ENCODE results near the gene SSRP1. TPM values are rescaled to one million over a fixed set of nuclear protein-coding genes. Genes with fewer than 3 reads are reported as not detected.
A peak's percentile ranks its signal among the peaks of the same experiment; 100 is the strongest.

Gene SSRP1
- polyA plus RNA-seq, 5 donors: 151 to 215 (median 166) TPM

DNA sequence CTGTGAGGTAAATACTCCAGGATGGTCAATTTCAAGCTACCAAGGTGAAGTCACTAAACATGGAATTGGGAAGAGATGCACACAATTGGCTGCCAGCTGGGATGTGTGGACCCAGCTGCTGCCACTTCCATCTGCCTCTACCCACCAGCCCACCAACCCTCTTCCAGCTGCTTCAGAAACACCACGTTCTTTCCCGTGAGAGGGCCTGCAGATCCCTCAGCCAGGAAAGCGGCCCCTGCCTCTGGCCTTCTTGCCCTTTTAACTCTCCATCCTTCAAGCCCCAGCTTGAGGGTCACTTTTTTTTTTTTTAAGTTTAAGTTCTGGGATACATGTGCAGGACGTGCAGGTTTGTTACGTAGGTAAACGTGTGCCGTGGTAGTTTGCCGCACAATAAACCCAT is 25.3 kb upstream of the SSRP1 start:
- no peak for DNase-seq

- no peak for DNase-seq
These were observed 24.4 kb upstream of the SSRP1 start for GRCh38 chr11:57359896-57360690.

DNA sequence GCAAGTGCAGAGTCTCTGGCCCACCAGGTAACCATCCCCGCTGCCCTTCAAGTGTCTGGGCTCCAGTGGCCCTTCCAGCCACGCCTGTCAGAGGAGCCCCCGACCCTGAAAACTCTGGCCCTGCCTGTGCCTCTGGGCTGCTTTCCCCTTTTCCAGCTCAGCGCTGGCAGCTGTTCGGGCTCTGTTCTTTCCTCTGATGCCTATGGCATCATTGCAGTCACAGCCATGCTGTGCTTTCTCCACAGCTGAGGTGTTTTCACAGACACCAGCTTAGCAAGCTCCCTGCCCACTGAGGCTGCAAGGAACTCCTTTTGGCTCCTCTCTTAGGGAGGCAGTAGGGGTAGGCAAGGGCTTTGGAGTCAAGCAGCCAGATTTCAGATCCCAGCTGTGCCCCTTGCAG is 23.7 kb upstream of the SSRP1 start:
- DNase-seq: no peak

- no peak for DNase-seq
These were observed 23.3 kb upstream of the SSRP1 start for GRCh38 chr11:57358991-57359390.

GRCh38 chr11:57358543-57358961 is 22.9 kb upstream of the SSRP1 start:
- no peak for DNase-seq

GRCh38 chr11:57357856-57358255 is 22.2 kb upstream of the SSRP1 start:
- no peak for DNase-seq

- no peak for DNase-seq
These were observed 21.6 kb upstream of the SSRP1 start for GRCh38 chr11:57357310-57357709.

DNA sequence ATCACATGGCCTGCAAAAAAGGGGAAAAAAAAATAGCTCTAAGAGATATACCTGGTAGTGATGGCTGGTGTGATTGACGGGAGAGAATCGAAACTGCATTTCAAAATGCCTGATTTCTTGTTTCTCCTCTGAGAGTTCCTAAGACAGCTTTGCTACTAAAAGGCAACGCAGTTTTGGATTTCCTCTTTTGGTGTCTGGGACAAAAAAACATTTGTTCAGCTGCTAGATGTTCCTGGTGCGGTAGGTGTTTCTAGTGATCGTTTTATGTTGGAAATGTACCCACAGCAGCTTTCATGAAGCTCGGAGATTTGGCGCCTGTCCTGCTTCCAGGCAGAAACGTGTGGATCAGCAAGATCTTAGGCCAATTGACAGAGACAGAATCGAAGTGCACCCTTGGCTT is 20.6 kb upstream of the SSRP1 start:
- no peak for DNase-seq

- DNase-seq: no peak
These were observed 19.0 kb upstream of the SSRP1 start for GRCh38 chr11:57354699-57355098.

GRCh38 chr11:57353852-57354251 is 18.2 kb upstream of the SSRP1 start:
- DNase-seq: no peak

DNA sequence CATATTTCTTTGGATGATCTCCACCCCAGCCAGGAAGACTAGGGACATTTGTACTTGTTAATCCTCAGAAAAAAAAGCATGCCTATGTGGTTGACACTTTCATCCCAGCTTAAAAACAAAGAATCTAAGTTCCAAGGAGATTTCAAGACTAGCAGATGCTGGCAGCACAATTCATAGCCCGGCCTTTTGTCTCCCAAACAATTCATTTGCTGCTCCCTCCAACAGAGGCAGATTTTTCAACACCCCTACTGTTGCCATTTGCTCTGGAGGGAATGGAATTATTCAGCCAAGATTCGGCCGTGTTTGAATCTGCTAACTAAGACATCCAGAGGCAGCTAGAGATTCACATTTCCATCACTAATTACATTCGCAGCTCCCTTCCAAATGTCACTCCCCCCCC is 17.8 kb upstream of the SSRP1 start:
- no peak for DNase-seq

GRCh38 chr11:57353036-57353435 is 17.3 kb upstream of the SSRP1 start:
- no peak for DNase-seq

DNA sequence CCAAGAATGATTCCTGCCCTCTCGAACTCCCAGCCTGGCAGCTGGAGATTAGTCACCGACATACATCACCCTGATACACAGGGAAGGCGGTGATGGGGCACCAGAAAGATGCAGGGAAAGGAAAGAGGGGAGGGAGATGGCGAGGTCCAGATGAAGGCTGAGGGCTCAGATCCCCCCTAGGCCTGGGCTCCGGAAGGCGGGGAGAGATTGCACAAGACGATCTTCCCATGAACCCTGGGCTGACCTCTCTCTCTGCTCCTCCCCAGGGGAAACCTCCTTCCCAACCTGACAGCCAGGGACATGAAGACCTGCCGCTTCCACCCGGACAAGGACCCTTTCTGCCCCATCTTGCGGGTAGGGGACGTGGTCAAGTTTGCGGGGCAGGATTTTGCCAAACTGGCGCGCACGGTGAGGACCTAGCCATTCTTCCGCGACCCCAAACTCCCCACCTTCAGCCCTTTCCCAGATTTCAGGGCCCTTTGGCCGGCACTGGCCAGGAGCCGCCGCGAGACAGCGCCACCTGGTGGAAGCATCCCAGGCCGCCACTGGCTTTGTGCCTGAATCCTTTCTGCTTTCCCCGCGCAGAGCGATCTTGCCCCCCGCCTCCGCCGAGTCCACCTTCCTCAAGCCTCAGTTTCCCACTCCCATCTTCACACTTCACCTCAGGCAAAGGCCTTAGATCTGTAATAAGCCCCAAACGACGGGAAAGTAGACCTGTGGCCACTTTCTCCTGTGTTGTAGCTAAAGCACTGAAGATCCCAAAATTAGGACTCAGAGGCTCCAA is 14.0 kb upstream of the SSRP1 start:
- DNase-seq: peak; percentile 38 to 39

GRCh38 chr11:57348636-57349313 is 13.1 kb upstream of the SSRP1 start:
- no peak for DNase-seq

- no peak for DNase-seq
These were observed 12.4 kb upstream of the SSRP1 start for GRCh38 chr11:57348052-57348451.

GRCh38 chr11:57347336-57347735 is 11.6 kb upstream of the SSRP1 start:
- no peak for DNase-seq

DNA sequence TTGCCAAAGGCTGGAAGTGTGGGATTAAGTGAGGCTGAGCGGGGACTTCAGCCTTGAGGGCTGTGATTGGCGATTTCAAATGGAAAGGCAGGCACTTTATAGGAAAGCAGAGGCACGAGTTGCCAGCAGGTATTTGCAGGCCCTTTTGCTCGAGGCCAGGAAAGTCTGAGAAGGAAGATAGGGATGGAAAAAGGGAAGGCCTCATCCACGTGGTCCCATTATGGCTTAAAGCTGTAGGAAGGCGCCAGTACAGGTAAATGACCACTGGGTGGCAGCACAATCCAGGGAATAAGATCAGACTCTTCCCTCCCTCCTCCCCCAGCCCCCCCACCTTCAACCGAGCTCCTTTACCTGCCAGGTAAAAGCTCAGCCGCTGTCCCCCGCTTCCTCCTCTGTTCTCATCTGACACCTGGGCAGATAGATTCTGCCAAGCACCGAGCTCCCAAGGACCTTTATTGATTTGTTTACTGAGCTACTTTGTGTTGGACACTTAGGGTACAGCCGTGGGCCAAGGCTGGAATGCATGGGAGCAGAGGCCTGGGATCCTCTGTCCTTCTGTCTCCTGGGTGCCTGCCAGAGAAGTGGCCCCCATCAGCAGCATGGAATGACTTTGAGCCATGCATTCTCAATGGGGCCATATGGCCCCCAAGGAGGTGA is 10.0 kb upstream of the SSRP1 start:
- peak in 1 of 2 donors; percentile 48 for DNase-seq

DNA sequence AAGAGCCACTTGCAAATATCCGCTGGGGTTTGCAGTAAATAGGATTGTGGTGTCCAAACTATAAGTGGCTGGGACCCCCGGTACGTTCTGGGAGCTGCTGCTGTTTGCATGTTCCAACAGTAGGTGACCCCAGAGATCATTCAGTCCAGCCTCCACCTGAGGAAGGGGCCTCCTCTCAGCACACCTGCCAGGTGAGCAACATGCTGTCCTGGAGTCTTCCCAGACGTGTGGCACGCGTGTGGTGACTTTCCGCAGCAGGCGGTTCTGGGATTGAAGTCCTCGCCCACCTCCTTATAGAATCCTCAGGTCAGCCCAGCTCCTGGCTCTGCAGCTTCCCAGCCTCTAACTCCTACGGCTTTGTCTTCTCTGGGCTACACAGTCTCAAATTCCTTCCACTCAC is 9.1 kb upstream of the SSRP1 start:
- no peak for DNase-seq

DNA sequence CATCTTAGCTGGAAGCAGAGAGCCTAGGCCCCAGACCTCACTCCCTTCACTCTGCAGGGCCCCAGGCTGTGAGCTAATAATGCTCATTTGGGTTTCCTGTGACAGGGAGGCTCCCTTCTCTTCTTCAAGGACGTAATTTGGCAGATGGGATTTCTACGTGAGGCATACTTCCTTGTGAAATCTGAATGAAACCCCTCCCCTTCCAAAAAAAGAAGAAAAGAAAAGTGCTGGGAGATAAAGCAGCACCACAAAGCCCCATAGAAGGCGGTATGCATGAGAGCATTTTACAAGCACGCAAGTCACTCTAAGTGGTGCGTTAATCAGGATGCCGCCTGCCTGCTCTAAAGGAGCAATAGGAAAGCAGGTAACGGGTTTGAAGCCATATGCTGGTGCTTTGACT is 8.1 kb upstream of the SSRP1 start:
- DNase-seq: no peak

GRCh38 chr11:57342702-57343101 is 7.0 kb upstream of the SSRP1 start:
- no peak for DNase-seq

- no peak for DNase-seq
These were observed 5.6 kb upstream of the SSRP1 start for GRCh38 chr11:57341250-57341808.

All from right lung (tissue), 5 donors.